Measurements from ENCODE around the gene HK1. TPM values are rescaled to one million over a fixed set of nuclear protein-coding genes. Genes with fewer than 3 reads are reported as not detected.

Gene HK1
- total and polyA plus RNA-seq, 2 experiments from 2014 or later: 31.1 to 42.5 TPM

DNA sequence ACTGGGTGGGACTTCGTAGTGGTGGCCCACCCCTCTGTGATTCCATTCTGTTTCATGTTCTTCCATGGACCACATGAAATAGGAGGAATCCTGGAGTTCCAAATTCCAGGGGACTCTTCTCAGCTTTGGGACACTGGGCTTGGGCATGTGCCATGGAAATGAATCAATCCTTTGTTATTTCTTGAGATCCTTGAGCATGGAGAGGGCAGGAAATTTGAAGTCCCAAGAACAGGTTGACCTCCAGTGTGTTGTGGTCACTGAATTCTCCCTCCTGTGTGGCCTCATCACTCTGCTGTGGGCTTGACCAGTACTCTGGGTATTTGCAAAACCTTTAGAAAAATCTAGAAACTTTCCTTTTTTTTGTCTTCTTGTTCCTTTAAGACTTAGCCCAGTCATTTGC is 115.7 kb downstream of the HK1 start:
- no peak for TF ChIP-seq EZH2 (IDR thresholded peaks at IDR 0.05; ENCODE audit: borderline replicate concordance)
- TF ChIP-seq CTCF (IDR thresholded peaks at IDR 0.05; ENCODE audit: poor library complexity): no peak
- no peak for TF ChIP-seq EZH2phosphoT487 (IDR thresholded peaks at IDR 0.05; ENCODE audit: low read depth, severe bottlenecking, unreplicated experiment)
- Histone ChIP-seq H3K36me3 (replicated peaks; ENCODE audit: insufficient read depth, low read depth) (no peaks in the 10 kb centered on the region), H3K9me3 (ENCODE audit: low read depth) (no peaks in the 10 kb centered on the region), H3K4me1 (ENCODE audit: insufficient read depth) (no peaks in the 10 kb centered on the region), H4K20me1 (ENCODE audit: insufficient read depth, poor library complexity, severe bottlenecking) (no peaks in the 10 kb centered on the region), H2AFZ (no peak overlapping the region), H3K4me3 (no peak overlapping the region), H3K4me2 (no peak overlapping the region), H3K9me2 (replicated peaks; ENCODE audit: insufficient read depth) (no peaks in the 10 kb centered on the region), H3K27ac (no peak overlapping the region), H3K79me2 (no peaks in the 10 kb centered on the region), H3K27me3 (no peaks in the 10 kb centered on the region)
- DNase-seq (ENCODE audit: low spot score): no peak
- WGBS (ENCODE audit: low lambda C conversion rate, missing lambda C conversion rate): 86% methylated on average over 1 of the region's 1 CpG

- TF ChIP-seq EZH2phosphoT487 (IDR thresholded peaks at IDR 0.05; ENCODE audit: low read depth, severe bottlenecking, unreplicated experiment) (no peak), EZH2 (IDR thresholded peaks at IDR 0.05; ENCODE audit: borderline replicate concordance) (no peak), CTCF (IDR thresholded peaks at IDR 0.05; ENCODE audit: poor library complexity) (no peak)
- H3K27ac ChIP-seq: no peak overlapping the region
- WGBS (ENCODE audit: low lambda C conversion rate, missing lambda C conversion rate): 60% methylated on average over 1 of the region's 1 CpG
- H2AFZ ChIP-seq: no peak overlapping the region
- no peak for DNase-seq (ENCODE audit: low spot score)
- H3K36me3 ChIP-seq (replicated peaks; ENCODE audit: insufficient read depth, low read depth): no peaks in the 10 kb centered on the region
- no peaks in the 10 kb centered on the region for H4K20me1 ChIP-seq (ENCODE audit: insufficient read depth, poor library complexity, severe bottlenecking)
- no peaks in the 10 kb centered on the region for H3K9me2 ChIP-seq (replicated peaks; ENCODE audit: insufficient read depth)
- no peaks in the 10 kb centered on the region for H3K4me1 ChIP-seq (ENCODE audit: insufficient read depth)
- no peak overlapping the region for H3K4me2 ChIP-seq
- H3K9me3 ChIP-seq (ENCODE audit: low read depth): no peaks in the 10 kb centered on the region
- H3K79me2 ChIP-seq: no peaks in the 10 kb centered on the region
- no peaks in the 10 kb centered on the region for H3K27me3 ChIP-seq
- no peak overlapping the region for H3K4me3 ChIP-seq
These were observed 119.7 kb downstream of the HK1 start for GRCh38 chr10:69397972-69398371.

GRCh38 chr10:69398466-69398865 is 120.2 kb downstream of the HK1 start:
- H3K36me3 ChIP-seq (replicated peaks; ENCODE audit: insufficient read depth, low read depth): no peaks in the 10 kb centered on the region
- no peak for DNase-seq (ENCODE audit: low spot score)
- 97% methylated on average over 16 of the region's 16 CpGs for WGBS (ENCODE audit: low lambda C conversion rate, missing lambda C conversion rate)

More at GRCh38 chr10:69398466-69398865, 120.2 kb downstream of the HK1 start:
- Histone ChIP-seq H2AFZ (no peak overlapping the region), H3K9me2 (replicated peaks; ENCODE audit: insufficient read depth) (no peaks in the 10 kb centered on the region), H3K4me3 (no peak overlapping the region), H3K9me3 (ENCODE audit: low read depth) (no peaks in the 10 kb centered on the region), H3K4me2 (no peak overlapping the region), H3K79me2 (no peaks in the 10 kb centered on the region), H3K27ac (no peak overlapping the region), H4K20me1 (ENCODE audit: insufficient read depth, poor library complexity, severe bottlenecking) (no peaks in the 10 kb centered on the region), H3K4me1 (ENCODE audit: insufficient read depth) (no peaks in the 10 kb centered on the region), H3K27me3 (no peaks in the 10 kb centered on the region)
- TF ChIP-seq CTCF (IDR thresholded peaks at IDR 0.05; ENCODE audit: poor library complexity): no peak
- TF ChIP-seq EZH2 (IDR thresholded peaks at IDR 0.05; ENCODE audit: borderline replicate concordance): no peak
- TF ChIP-seq EZH2phosphoT487 (IDR thresholded peaks at IDR 0.05; ENCODE audit: low read depth, severe bottlenecking, unreplicated experiment): no peak

All from hepatocyte (in vitro differentiated cells).